H1 (cell line): Measurements from ENCODE around the gene SHH. TPM values are rescaled to one million over a fixed set of nuclear protein-coding genes. Genes with fewer than 3 reads are reported as not detected.

Experiments used
- CTCF ChIA-PET: fragments of 300-600 bp; sonication (Branson Sonifier 250); formaldehyde crosslinking; loops from one replicate; lab custom pipeline; 2021; ENCODE audit not compliant: partially characterized antibody; lab: Charles Lee
- POLR2A ChIA-PET: fragments of 300-600 bp; sonication (Branson Sonifier 250); formaldehyde crosslinking; loops from one replicate; lab custom pipeline; 2021; ENCODE audit warnings: inconsistent platforms; ENCODE audit not compliant: partially characterized antibody; lab: Charles Lee
- DNase-seq, 2 experiments: peaks; one replicate each; pipeline versions ENCODE4 v3.0.0 to v3.0.0-alpha.2; 2010 to 2022; ENCODE audit warnings: low spot score in 2 of 2, low read depth in 1 of 2, mixed read lengths in 1 of 2
- FAIRE-seq: peaks from 2 replicates; lab custom pipeline; 2011; peaks lifted over from hg19 to GRCh38; lab: Jason Lieb, UNC
- H2AFZ ChIP-seq: 2 replicates; pipeline ENCODE4 v1.8.1; 2012; ENCODE audit warnings: low read length, inconsistent platforms
- H2AK5ac ChIP-seq: 2 replicates; pipeline ENCODE4 v1.6.1; 2013; ENCODE audit warnings: low read depth, low read length
- H2BK120ac ChIP-seq: replicated peaks from 2 replicates; pipeline ENCODE3; 2013; ENCODE audit warnings: low read depth, low read length, inconsistent platforms
- H2BK12ac ChIP-seq: 2 replicates; pipeline ENCODE4 v1.6.1; 2013; ENCODE audit warnings: low read depth, low read length
- H2BK15ac ChIP-seq: 2 replicates; pipeline ENCODE4 v1.6.1; 2013; ENCODE audit warnings: low read length
- H2BK20ac ChIP-seq: 2 replicates; pipeline ENCODE4 v1.6.1; 2013; ENCODE audit warnings: low read length
- H2BK5ac ChIP-seq: 2 replicates; pipeline ENCODE4 v1.6.1; 2013; ENCODE audit warnings: low read depth, low read length
- H3K14ac ChIP-seq: 2 replicates; pipeline ENCODE4 v1.6.1; 2013; ENCODE audit warnings: inconsistent platforms; ENCODE audit not compliant: insufficient read length
- H3K18ac ChIP-seq: 2 replicates; pipeline ENCODE4 v1.6.1; 2013; ENCODE audit warnings: low read length; ENCODE audit errors: extremely low read depth
- H3K23ac ChIP-seq: 2 replicates; pipeline ENCODE4 v1.6.1; 2013; ENCODE audit warnings: inconsistent platforms; ENCODE audit not compliant: insufficient read length
- H3K23me2 ChIP-seq: 2 replicates; pipeline ENCODE4 v1.6.1; 2013; ENCODE audit warnings: low read depth, low read length
- H3K27ac ChIP-seq: 2 replicates; pipeline ENCODE4 v1.6.1; 2011; ENCODE audit warnings: low read depth, low read length, inconsistent platforms
- H3K27me3 ChIP-seq, 4 experiments: replicated peaks in 1 of 4; 1 replicate in 1 of 4; 2 replicates in 3 of 4; pipeline versions ENCODE4 v1.6.1 to v1.8.1; 2011 to 2013; ENCODE audit warnings: low read length in 3 of 4, mild to moderate bottlenecking in 3 of 4, inconsistent platforms in 2 of 4, mixed read lengths in 2 of 4, moderate library complexity in 1 of 4; ENCODE audit not compliant: control insufficient read depth in 3 of 4, insufficient read depth in 3 of 4; ENCODE audit errors: extremely low read depth in 1 of 4
- H3K36me3 ChIP-seq, 4 experiments: 2 replicates each; pipeline versions ENCODE4 v1.6.1 to v1.8.1; 2011 to 2013; ENCODE audit warnings: mild to moderate bottlenecking in 4 of 4, low read length in 3 of 4, moderate library complexity in 2 of 4, control low read depth in 1 of 4, inconsistent platforms in 1 of 4; ENCODE audit not compliant: insufficient read depth in 4 of 4, control insufficient read depth in 2 of 4
- H3K4ac ChIP-seq: replicated peaks from 2 replicates; pipeline ENCODE3; 2013; ENCODE audit warnings: low read length, low read depth, mixed read lengths, inconsistent platforms; ENCODE audit not compliant: insufficient read length
- H3K4me1 ChIP-seq, 4 experiments: replicated peaks in 1 of 4; 1 replicate in 1 of 4; 2 replicates in 3 of 4; pipeline versions ENCODE4 v1.6.1 to v1.8.1; 2011 to 2013; ENCODE audit warnings: low read length in 3 of 4, inconsistent platforms in 2 of 4, mixed read lengths in 1 of 4; ENCODE audit not compliant: insufficient read depth in 4 of 4, control insufficient read depth in 3 of 4
- H3K4me2 ChIP-seq, 2 experiments: 2 replicates each; pipeline versions ENCODE4 v1.6.1 to v1.8.1; 2011 to 2013; ENCODE audit warnings: low read depth in 2 of 2, low read length in 2 of 2, control low read depth in 1 of 2, inconsistent platforms in 1 of 2, mild to moderate bottlenecking in 1 of 2; ENCODE audit not compliant: insufficient read depth in 1 of 2
- H3K4me3 ChIP-seq, 4 experiments: fragments of 200-600, 300-600 bp in 1 of 4; sonication (generic), shearing (Covaris generic), sonication (Bioruptor Twin) in 1 of 4; 2 replicates each; pipeline versions ENCODE4 v1.5.1 to v1.8.1; 2011 to 2016; ENCODE audit warnings: low read length in 4 of 4, low read depth in 3 of 4, control low read depth in 2 of 4, inconsistent platforms in 2 of 4, mild to moderate bottlenecking in 2 of 4, mixed read lengths in 1 of 4, moderate library complexity in 1 of 4; ENCODE audit not compliant: insufficient read depth in 2 of 4; ENCODE audit errors: extremely low read depth in 1 of 4
- H3K56ac ChIP-seq: replicated peaks from 2 replicates; pipeline ENCODE3; 2013; ENCODE audit warnings: low read depth, mild to moderate bottlenecking, mixed read lengths, low read length, inconsistent platforms; ENCODE audit not compliant: insufficient read length
- H3K79me1 ChIP-seq: 2 replicates; pipeline ENCODE4 v1.6.1; 2013; ENCODE audit warnings: low read depth, low read length, control low read depth
- H3K79me2 ChIP-seq, 2 experiments: 2 replicates each; pipeline versions ENCODE4 v1.6.1 to v1.8.1; 2012 to 2013; ENCODE audit warnings: low read length in 2 of 2, mild to moderate bottlenecking in 2 of 2, inconsistent platforms in 1 of 2; ENCODE audit not compliant: insufficient read depth in 2 of 2, control insufficient read depth in 1 of 2
- H3K9ac ChIP-seq, 4 experiments: replicated peaks in 1 of 4; 1 replicate in 1 of 4; 2 replicates in 3 of 4; pipeline versions ENCODE4 v1.6.1 to v1.8.1; 2011 to 2013; ENCODE audit warnings: low read depth in 3 of 4, low read length in 3 of 4, control low read depth in 2 of 4, mild to moderate bottlenecking in 2 of 4, moderate library complexity in 2 of 4, inconsistent platforms in 1 of 4; ENCODE audit errors: extremely low read depth in 1 of 4
- H3K9me3 ChIP-seq, 2 experiments: 2 replicates each; pipeline versions ENCODE4 v1.6.1 to v1.8.1; 2012 to 2013; ENCODE audit warnings: mild to moderate bottlenecking in 2 of 2, moderate library complexity in 2 of 2, control low read depth in 1 of 2, inconsistent platforms in 1 of 2, low read depth in 1 of 2, low read length in 1 of 2, mixed read lengths in 1 of 2; ENCODE audit not compliant: insufficient read depth in 2 of 2
- H4K20me1 ChIP-seq, 2 experiments: replicated peaks in 1 of 2; 2 replicates each; pipeline versions ENCODE3 to v1.8.1; 2011 to 2013; ENCODE audit warnings: inconsistent platforms in 2 of 2, low read length in 2 of 2, mild to moderate bottlenecking in 1 of 2; ENCODE audit not compliant: insufficient read depth in 2 of 2, control insufficient read depth in 1 of 2
- H4K5ac ChIP-seq: 2 replicates; pipeline ENCODE4 v1.6.1; 2013; ENCODE audit warnings: low read length, low read depth, mixed read lengths, inconsistent platforms; ENCODE audit not compliant: insufficient read length
- H4K8ac ChIP-seq: 2 replicates; pipeline ENCODE4 v1.8.0; 2013; ENCODE audit warnings: mild to moderate bottlenecking, moderate library complexity, low read length, inconsistent platforms; ENCODE audit not compliant: insufficient read depth; ENCODE audit errors: extremely low read depth
- H4K91ac ChIP-seq: replicated peaks from 2 replicates; pipeline ENCODE3; 2013; ENCODE audit warnings: low read length, mixed read lengths, inconsistent platforms; ENCODE audit not compliant: insufficient read length
- CHD1 ChIP-seq: IDR thresholded peaks from 2 replicates; pipeline ENCODE4 v1.6.1; 2012; ENCODE audit warnings: low read depth, low read length, improper control_type of control experiment
- CREB1 ChIP-seq: IDR thresholded peaks from 2 replicates; pipeline ENCODE4 v1.6.1; 2012; ENCODE audit warnings: inconsistent platforms
- GABPA ChIP-seq: IDR thresholded peaks from 2 replicates; pipeline ENCODE4 v1.6.1; 2011; ENCODE audit warnings: mild to moderate bottlenecking, low read length, moderate library complexity, borderline replicate concordance; ENCODE audit not compliant: insufficient read depth
- GTF2F1 ChIP-seq: IDR thresholded peaks from 2 replicates; pipeline ENCODE4 v1.6.1; 2012; ENCODE audit warnings: low read depth, low read length, improper control_type of control experiment, borderline replicate concordance
- JUND ChIP-seq: IDR thresholded peaks from 2 replicates; pipeline ENCODE4 v1.6.1; 2011; ENCODE audit warnings: mild to moderate bottlenecking, improper control_type of control experiment, low read length
- KDM4A ChIP-seq: IDR thresholded peaks from one replicate; pipeline ENCODE4 v1.7.1; 2012; ENCODE audit warnings: low read depth, mild to moderate bottlenecking, moderate library complexity, low read length, inconsistent platforms; ENCODE audit not compliant: severe bottlenecking
- RAD21 ChIP-seq, 2 experiments: IDR thresholded peaks in 1 of 2; conservative IDR thresholded peaks in 1 of 2; 2 replicates each; pipeline ENCODE4 v1.6.1; 2011; ENCODE audit warnings: low read depth in 2 of 2, low read length in 2 of 2, improper control_type of control experiment in 1 of 2, inconsistent platforms in 1 of 2, mild to moderate bottlenecking in 1 of 2, moderate library complexity in 1 of 2
- RFX5 ChIP-seq: IDR thresholded peaks from 2 replicates; pipeline ENCODE4 v1.6.1; 2011; ENCODE audit warnings: low read depth, low read length, improper control_type of control experiment, borderline replicate concordance
- SIN3A ChIP-seq, 2 experiments: IDR thresholded peaks in 1 of 2; conservative IDR thresholded peaks in 1 of 2; 2 replicates each; pipeline ENCODE4 v1.6.1; 2011 to 2012; ENCODE audit warnings: low read length in 2 of 2, improper control_type of control experiment in 1 of 2, low read depth in 1 of 2, mild to moderate bottlenecking in 1 of 2
- SP1 ChIP-seq: IDR thresholded peaks from 2 replicates; pipeline ENCODE4 v1.6.1; 2011; ENCODE audit warnings: low read depth, low read length
- WGBS, 2 experiments: shearing (Covaris generic) in 1 of 2; methylation state at CpG; one replicate each; pipeline versions ENCODE4 v1.1.6 to v1.1.7; 2013 to 2015; ENCODE audit warnings: low lambda C conversion rate in 2 of 2, mixed read lengths in 2 of 2, inconsistent platforms in 1 of 2, low coverage in 1 of 2, missing lambda C conversion rate in 1 of 2; ENCODE audit not compliant: insufficient replicate concordance in 2 of 2, insufficient coverage in 1 of 2, insufficient read length in 1 of 2; ENCODE audit errors: extremely low coverage in 1 of 2, missing lambda C conversion rate in 1 of 2; 5-methylcytosine and 5-hydroxymethylcytosine counted together
- polyA plus RNA-seq, 7 experiments: library from polyadenylated mRNA; depleted of rRNA in 3 of 7; stranded (reverse) in 5 of 7; unstranded in 2 of 7; fragments of >200 nt in 5 of 7; fragments of 200-250 nt in 2 of 7; gene quantifications; 1 replicate in 5 of 7; 2 replicates in 1 of 7; 4 replicates in 1 of 7; pipeline versions ENCODE4 v1.2.1 to v1.2.3, GENCODE V29; 2011 to 2013; ENCODE audit warnings: missing spikeins in 2 of 7, mixed read lengths in 2 of 7
- total RNA-seq: library from RNA; stranded (reverse); fragmentation: NEBNext Ultra II Directional; extraction: Animal tissue kit (Norgen Biotek cat#: 25700); gene quantifications from 2 replicates; pipeline ENCODE4 v1.2.1, GENCODE V29; 2021
- TF ChIP-seq, protein P1 (sequence below): IDR thresholded peaks from 2 replicates; pipeline ENCODE4 v1.6.1; 2011; ENCODE audit warnings: low read length, improper control_type of control experiment
- TF ChIP-seq, protein P2 (sequence below): IDR thresholded peaks from 2 replicates; pipeline ENCODE4 v1.6.1; 2012; ENCODE audit warnings: inconsistent platforms

The SHH gene
- total and polyA plus RNA-seq, 2 of the 8 experiments (the other 6 are each of a cell fraction or from before 2014, with no cell fraction given) = not detected

DNA sequence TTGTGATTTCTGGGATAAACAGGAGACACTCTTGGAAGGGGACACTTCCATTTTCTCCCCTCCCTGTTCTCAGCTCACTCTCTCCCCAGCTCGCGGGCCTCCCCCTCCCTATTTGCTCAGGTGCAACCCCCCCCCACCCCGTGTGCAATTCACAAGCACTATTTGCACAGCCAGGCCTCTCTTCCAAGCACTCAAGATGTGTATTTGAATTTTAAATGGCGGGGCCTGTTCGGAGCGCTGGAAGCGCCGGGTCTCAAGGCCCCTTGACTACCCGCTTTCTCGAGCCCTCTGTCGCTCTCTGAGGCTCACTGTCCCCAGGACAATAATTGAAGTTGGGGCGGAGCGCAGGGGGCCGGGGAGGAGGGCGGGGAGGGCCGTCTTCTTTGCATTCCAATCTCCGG, 7.8 kb downstream of the SHH start:
- no peak overlapping the region for H3K14ac ChIP-seq
- peaks cover 11% of the 10 kb centered on the region; the same call in 1 of the 2 replicates for H3K23me2 ChIP-seq
- H3K4me3 ChIP-seq = peak overlapping the region in 1 of 4 experiments; percentile 56; a peak in 4 of 8 replicates
- no peak overlapping the region for H3K56ac ChIP-seq
- H2AFZ ChIP-seq = no peak overlapping the region
- H2BK120ac ChIP-seq = no peak overlapping the region
- H2BK12ac ChIP-seq = no peak overlapping the region
- no peak overlapping the region for H2BK20ac ChIP-seq
- no peak overlapping the region for H3K18ac ChIP-seq
- no peaks in the 10 kb centered on the region for H3K79me1 ChIP-seq
- no peak overlapping the region for H4K5ac ChIP-seq
- H3K9ac ChIP-seq = no peak overlapping the region
- peak overlapping the region; percentile 40 to 78 for H3K4me2 ChIP-seq
- peaks cover 0 to 6% (median 0%) of the 10 kb centered on the region in 4 experiments; a peak in 2 of 8 replicates for H3K36me3 ChIP-seq
- H4K20me1 ChIP-seq = peaks cover 10 to 13% of the 10 kb centered on the region in 2 experiments
- no peak overlapping the region for H2AK5ac ChIP-seq
- peaks cover 73 to 100% (median 96%) of the 10 kb centered on the region in 4 experiments for H3K27me3 ChIP-seq
- CTCF ChIA-PET = interaction anchor here (1.0 kb wide), 2 partner anchors 35 to 352 kb away, joined by 3 read pairs; no protein-coding TSS in a partner anchor
- no peak overlapping the region for H3K4ac ChIP-seq
- peaks cover 8 to 45% (median 33%) of the 10 kb centered on the region in 4 experiments for H3K4me1 ChIP-seq
- H3K79me2 ChIP-seq = no peaks in the 10 kb centered on the region
- H3K23ac ChIP-seq = no peak overlapping the region
- no peak overlapping the region for H3K27ac ChIP-seq
- FAIRE-seq (no peak), DNase-seq (no peak)
- POLR2A ChIA-PET = interaction anchor here (1.0 kb wide), 1 partner anchor 9 kb away, joined by 3 read pairs; no protein-coding TSS in a partner anchor
- no peak overlapping the region for H2BK5ac ChIP-seq
- H3K9me3 ChIP-seq = peaks cover 0 to 8% of the 10 kb centered on the region in 2 experiments; a peak in 2 of 4 replicates
- H4K8ac ChIP-seq = no peak overlapping the region; the same call in 1 of the 2 replicates
- no peak overlapping the region for H4K91ac ChIP-seq
- H2BK15ac ChIP-seq = no peak overlapping the region
- WGBS, 2 experiments = 0% methylated on average over 10 of the region's 17 CpGs; no CpG with 5 or more reads in 1 of the 2 experiments
- TF ChIP-seq RFX5 = no peak
- TF ChIP-seq KDM4A = no peak
- no peak for TF ChIP-seq GABPA
- no peak for TF ChIP-seq SIN3A (conservative IDR thresholded peaks at IDR 0.05 in 1 of 2, IDR thresholded peaks at IDR 0.05 in 1 of 2; ENCODE audit: low read depth in 1 of 2, low read length in 2 of 2)
- TF ChIP-seq RAD21 (IDR thresholded peaks at IDR 0.05 in 1 of 2, conservative IDR thresholded peaks at IDR 0.05 in 1 of 2; ENCODE audit: low read depth in 2 of 2, low read length in 2 of 2) = no peak
- TF ChIP-seq SP1 = no peak
- no peak for TF ChIP-seq JUND
- TF ChIP-seq, protein P1, sequence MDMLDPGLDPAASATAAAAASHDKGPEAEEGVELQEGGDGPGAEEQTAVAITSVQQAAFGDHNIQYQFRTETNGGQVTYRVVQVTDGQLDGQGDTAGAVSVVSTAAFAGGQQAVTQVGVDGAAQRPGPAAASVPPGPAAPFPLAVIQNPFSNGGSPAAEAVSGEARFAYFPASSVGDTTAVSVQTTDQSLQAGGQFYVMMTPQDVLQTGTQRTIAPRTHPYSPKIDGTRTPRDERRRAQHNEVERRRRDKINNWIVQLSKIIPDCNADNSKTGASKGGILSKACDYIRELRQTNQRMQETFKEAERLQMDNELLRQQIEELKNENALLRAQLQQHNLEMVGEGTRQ = no peak
- TF ChIP-seq, protein P2, sequence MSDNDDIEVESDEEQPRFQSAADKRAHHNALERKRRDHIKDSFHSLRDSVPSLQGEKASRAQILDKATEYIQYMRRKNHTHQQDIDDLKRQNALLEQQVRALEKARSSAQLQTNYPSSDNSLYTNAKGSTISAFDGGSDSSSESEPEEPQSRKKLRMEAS = no peak
- no peak for TF ChIP-seq GTF2F1
- TF ChIP-seq CHD1 = no peak
- TF ChIP-seq CREB1 = no peak
